Activated CD8-positive, alpha-beta memory T cell treated with anti-CD3 and anti-CD28 coated beads, Interleukin-2, amount 10 ng/mL, durations not matched to agents 7 days and 5 days (primary cell): ENCODE data around the gene TIGD3. TPM values are rescaled to one million over a fixed set of nuclear protein-coding genes. Genes with fewer than 3 reads are reported as not detected.

Experiments
- ATAC-seq: fragments of 150-1000 bp; cut with Tn5 transposase; one replicate; pipeline ENCODE4 v1.10.0; 2021; ENCODE audit warnings: moderate library complexity
- CTCF ChIA-PET: fragments of 350-600 bp; sonication (Branson Sonifier 250); formaldehyde crosslinking; loops from one replicate; lab custom pipeline; 2021; ENCODE audit warnings: antibody characterized with exemption; lab: Charles Lee
- DNase-seq: peaks from one replicate; pipeline ENCODE4 v3.0.0-alpha.2; 2020
- H3K27ac Mint-ChIP-seq: one replicate; pipeline ENCODE4 v1.8.0; 2021; ENCODE audit warnings: mild to moderate bottlenecking, mixed read lengths
- H3K27me3 Mint-ChIP-seq: one replicate; pipeline ENCODE4 v1.8.0; 2021; ENCODE audit warnings: mixed read lengths
- H3K36me3 Mint-ChIP-seq: one replicate; pipeline ENCODE4 v1.8.0; 2021; ENCODE audit warnings: mild to moderate bottlenecking, mixed read lengths
- H3K4me1 Mint-ChIP-seq: one replicate; pipeline ENCODE4 v1.8.0; 2021; ENCODE audit warnings: mixed read lengths
- H3K4me3 Mint-ChIP-seq: one replicate; pipeline ENCODE4 v1.8.0; 2021; ENCODE audit warnings: mild to moderate bottlenecking, moderate library complexity, mixed read lengths
- H3K9me3 Mint-ChIP-seq: one replicate; pipeline ENCODE4 v1.8.0; 2022; ENCODE audit warnings: low read depth, mixed read lengths
- total RNA-seq, 2 experiments: library from RNA; stranded (reverse); gene quantifications; one replicate each; pipeline ENCODE4 v1.2.3, GENCODE V29; 2021

Gene TIGD3
- 1 to 10 TPM; 1.1 TPM for total RNA-seq

- peak; percentile 98 for DNase-seq
- CTCF ChIA-PET = interaction anchor here (0.7 to 1.8 kb wide), 3 partner anchors 23 to 80 kb away, joined by 3 to 6 read pairs (median 4); no protein-coding TSS in a partner anchor
- peak within 1 kb of the TSS; percentile 85 for H3K4me3 Mint-ChIP-seq
- peaks cover 25% of the 10 kb centered on the region for H3K4me1 Mint-ChIP-seq
- peaks cover 15% of the 10 kb centered on the region for H3K27me3 Mint-ChIP-seq
- peaks cover 11% of the 10 kb centered on the region for H3K36me3 Mint-ChIP-seq
- ATAC-seq = peak; percentile 98
- H3K9me3 Mint-ChIP-seq = no peaks in the 10 kb centered on the region
- H3K27ac Mint-ChIP-seq = peak within 1 kb of the TSS; percentile 82
Observed at GRCh38 chr11:65354265-65355012, at the start of gene TIGD3. TIGD3 (plus strand) TSS chr11:65354751; CDS start chr11:65355809, 1,058 bp downstream.

GRCh38 chr11:65305501-65306268, 48.9 kb upstream of the TIGD3 start:
- CTCF ChIA-PET = interaction anchor here (2.6 kb wide), 1 partner anchor 10 kb away, joined by 13 read pairs; no protein-coding TSS in a partner anchor
- no peak overlapping the region for H3K4me3 Mint-ChIP-seq
- DNase-seq (no peak), ATAC-seq (no peak)
- H3K27ac Mint-ChIP-seq = no peak overlapping the region
- peaks cover 7% of the 10 kb centered on the region for H3K36me3 Mint-ChIP-seq
- no peaks in the 10 kb centered on the region for H3K27me3 Mint-ChIP-seq
- H3K9me3 Mint-ChIP-seq = no peaks in the 10 kb centered on the region
- H3K4me1 Mint-ChIP-seq = no peaks in the 10 kb centered on the region

GRCh38 chr11:65307298-65308229, 47.0 kb upstream of the TIGD3 start:
- no peak overlapping the region for H3K4me3 Mint-ChIP-seq
- no peaks in the 10 kb centered on the region for H3K4me1 Mint-ChIP-seq
- CTCF ChIA-PET = interaction anchor here (1.5 to 2.4 kb wide), 3 partner anchors 22 to 82 kb away, joined by 3 to 8 read pairs (median 4); no protein-coding TSS in a partner anchor
- no peaks in the 10 kb centered on the region for H3K27me3 Mint-ChIP-seq
- H3K27ac Mint-ChIP-seq = no peak overlapping the region
- peaks cover 7% of the 10 kb centered on the region for H3K36me3 Mint-ChIP-seq
- ATAC-seq (no peak), DNase-seq (no peak)
- H3K9me3 Mint-ChIP-seq = no peaks in the 10 kb centered on the region

- CTCF ChIA-PET = interaction anchor here (1.5 to 2.4 kb wide), 2 partner anchors 21 to 23 kb away, joined by 4 to 8 read pairs; no protein-coding TSS in a partner anchor
Observed at GRCh38 chr11:65308281-65308891, 46.2 kb upstream of the TIGD3 start.

GRCh38 chr11:65309006-65309405, 45.5 kb upstream of the TIGD3 start:
- H3K27me3 Mint-ChIP-seq = peaks cover 6% of the 10 kb centered on the region
- H3K4me3 Mint-ChIP-seq = no peak overlapping the region
- DNase-seq (no peak), ATAC-seq (no peak)
- no peaks in the 10 kb centered on the region for H3K9me3 Mint-ChIP-seq
- peaks cover 4% of the 10 kb centered on the region for H3K36me3 Mint-ChIP-seq
- no peak overlapping the region for H3K27ac Mint-ChIP-seq
- H3K4me1 Mint-ChIP-seq = no peaks in the 10 kb centered on the region
- CTCF ChIA-PET = interaction anchor here (1.5 to 2.4 kb wide), 2 partner anchors 21 to 22 kb away, joined by 4 to 8 read pairs; no protein-coding TSS in a partner anchor

More at GRCh38 chr11:65308281-65308891, 46.2 kb upstream of the TIGD3 start:
- Mint-ChIP-seq H3K4me3 (no peak overlapping the region), H3K27me3 (peaks cover under 1% of the 10 kb centered on the region), H3K4me1 (no peaks in the 10 kb centered on the region), H3K36me3 (peaks cover 6% of the 10 kb centered on the region), H3K27ac (no peak overlapping the region), H3K9me3 (no peaks in the 10 kb centered on the region)
- ATAC-seq (no peak), DNase-seq (no peak)

- Mint-ChIP-seq H3K27me3 (peaks cover 9% of the 10 kb centered on the region), H3K4me3 (no peak overlapping the region), H3K4me1 (peaks cover 3% of the 10 kb centered on the region), H3K9me3 (no peaks in the 10 kb centered on the region), H3K27ac (no peak overlapping the region), H3K36me3 (no peaks in the 10 kb centered on the region)
- CTCF ChIA-PET = interaction anchor here (1.2 to 1.4 kb wide), 2 partner anchors 35 to 37 kb away, joined by 3 to 6 read pairs; no protein-coding TSS in a partner anchor
- no peak for ATAC-seq
- no peak for DNase-seq
Observed at GRCh38 chr11:65310215-65310614, 44.3 kb upstream of the TIGD3 start.

GRCh38 chr11:65310736-65311135, 43.8 kb upstream of the TIGD3 start:
- H3K4me3 Mint-ChIP-seq = no peak overlapping the region
- ATAC-seq = no peak

GRCh38 chr11:65311170-65311678, 43.3 kb upstream of the TIGD3 start:
- Mint-ChIP-seq H3K4me3 (no peak overlapping the region), H3K36me3 (no peaks in the 10 kb centered on the region), H3K4me1 (peaks cover 6% of the 10 kb centered on the region), H3K9me3 (no peaks in the 10 kb centered on the region), H3K27ac (no peak overlapping the region), H3K27me3 (peaks cover 12% of the 10 kb centered on the region)
- DNase-seq (no peak), ATAC-seq (no peak)
- CTCF ChIA-PET = interaction anchor here (1.1 to 1.4 kb wide), 4 partner anchors 24 to 45 kb away, joined by 3 to 6 read pairs (median 4); no protein-coding TSS in a partner anchor

More at GRCh38 chr11:65310736-65311135, 43.8 kb upstream of the TIGD3 start:
- no peaks in the 10 kb centered on the region for H3K9me3 Mint-ChIP-seq
- no peaks in the 10 kb centered on the region for H3K36me3 Mint-ChIP-seq
- CTCF ChIA-PET = interaction anchor here (1.2 to 1.4 kb wide), 2 partner anchors 36 to 37 kb away, joined by 3 to 6 read pairs; no protein-coding TSS in a partner anchor
- no peak overlapping the region for H3K27ac Mint-ChIP-seq
- H3K27me3 Mint-ChIP-seq = peaks cover 9% of the 10 kb centered on the region
- H3K4me1 Mint-ChIP-seq = peaks cover 4% of the 10 kb centered on the region
- no peak for DNase-seq

- no peak within 1 kb of the TSS for H3K27ac Mint-ChIP-seq
Observed at GRCh38 chr11:65314501-65315203, 39.9 kb upstream of the TIGD3 start, which contains the start of gene CDC42EP2. CDC42EP2 (plus strand) TSS chr11:65314866; CDS start chr11:65320899, 6,033 bp downstream.

GRCh38 chr11:65315204-65315865, 39.2 kb upstream of the TIGD3 start:
- DNase-seq (peak; percentile 81), ATAC-seq (peak; percentile 68)
- Mint-ChIP-seq H3K4me1 (peaks cover 6% of the 10 kb centered on the region), H3K27ac (no peak overlapping the region), H3K9me3 (no peaks in the 10 kb centered on the region), H3K36me3 (no peaks in the 10 kb centered on the region), H3K27me3 (peaks cover 12% of the 10 kb centered on the region), H3K4me3 (peak overlapping the region; percentile 70)
- CTCF ChIA-PET = interaction anchor here (0.6 to 7.2 kb wide), 48 partner anchors 10 to 468 kb away, joined by 3 to 200 read pairs (median 5); partner anchors contain the start of genes CAPN1, DPF2, FAU and MAJIN

More at GRCh38 chr11:65314501-65315203, 39.9 kb upstream of the TIGD3 start, which contains the start of gene CDC42EP2:
- no peaks in the 10 kb centered on the region for H3K36me3 Mint-ChIP-seq
- DNase-seq = peak; percentile 79
- peak within 1 kb of the TSS; percentile 70 for H3K4me3 Mint-ChIP-seq
- H3K9me3 Mint-ChIP-seq = no peaks in the 10 kb centered on the region
- H3K27me3 Mint-ChIP-seq = peaks cover 12% of the 10 kb centered on the region
- CTCF ChIA-PET = interaction anchor here (0.6 to 7.2 kb wide), 46 partner anchors 9 to 467 kb away, joined by 3 to 200 read pairs (median 5); partner anchors contain the start of genes CAPN1, DPF2, FAU and MAJIN
- ATAC-seq = peak; percentile 96
- H3K4me1 Mint-ChIP-seq = peaks cover 6% of the 10 kb centered on the region
